GM13976 (cell line): ENCODE data around the gene SRSF10.
"Not testable (repeated sequence)": the region's sequence is repeated elsewhere in the genome, so short reads cannot be mapped to it uniquely, and the experiment has no call there.

ENCODE experiments used
- DNase-seq: peaks from one replicate; pipeline ENCODE4 v3.0.0; 2012; ENCODE audit warnings: low spot score
- CTCF ChIP-seq: IDR thresholded peaks from 2 replicates; pipeline ENCODE4 v1.5.1; 2012; ENCODE audit warnings: borderline replicate concordance, mild to moderate bottlenecking; ENCODE audit not compliant: insufficient read depth; ENCODE audit errors: extremely low read depth, missing control alignments, control extremely low read depth
- in situ Hi-C: fragments of 300-500 bp; cut with MboI; formaldehyde crosslinking; loops from one replicate; pipeline ENCODE4 v1.12.0; 2022; ENCODE audit warnings: low sequenced_read_pairs, mixed read lengths, inconsistent platforms; ENCODE audit not compliant: unreplicated experiment

SRSF10 gene

DNA sequence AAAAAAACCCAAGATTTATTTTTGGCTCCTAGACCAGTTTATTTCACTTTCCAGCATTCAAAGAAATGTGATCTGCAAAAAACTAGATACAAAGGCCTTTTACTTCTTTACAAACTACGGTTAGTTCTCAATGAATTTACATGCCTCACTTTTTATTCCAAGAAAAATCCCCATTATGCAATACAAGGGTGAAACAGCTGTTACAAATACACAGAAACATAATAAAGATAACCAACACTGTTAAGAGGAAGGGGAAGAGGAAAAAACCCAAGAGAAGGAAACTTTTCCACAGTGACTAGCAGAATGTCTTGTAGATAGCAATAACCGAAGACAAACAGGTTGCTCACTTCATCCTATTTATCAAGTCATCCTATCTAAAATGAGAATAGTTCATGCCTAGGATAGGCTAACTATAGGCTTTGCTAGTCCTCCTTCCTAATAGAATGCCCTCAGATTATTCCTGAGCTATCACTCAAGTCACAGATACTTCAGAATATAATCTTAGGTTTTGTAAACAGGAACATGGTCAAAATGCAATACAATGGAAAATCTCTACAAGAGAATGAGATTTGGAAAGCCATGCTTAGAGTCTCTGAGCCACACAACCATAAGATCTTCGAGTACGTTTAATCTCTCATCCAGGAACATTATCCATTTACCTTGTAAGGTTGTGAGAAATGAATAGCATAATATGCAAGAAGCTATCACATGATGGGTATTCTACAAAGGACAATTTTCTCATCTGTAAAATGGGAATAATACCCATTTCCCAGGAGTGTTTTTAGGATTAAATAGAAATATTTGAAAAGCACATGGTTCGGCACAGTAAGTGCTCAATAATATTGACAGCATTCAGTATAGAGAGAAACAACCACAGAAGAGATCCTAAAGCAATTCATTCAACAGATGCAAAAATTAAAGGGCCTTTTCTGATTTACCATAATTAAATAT is 15.1 kb downstream of the SRSF10 start:
- in situ Hi-C loops = no loop called here
- DNase-seq = no peak
- no peak for TF ChIP-seq CTCF

GRCh38 chr1:23964235-23964668 is 15.9 kb downstream of the SRSF10 start:
- DNase-seq = no peak
- TF ChIP-seq CTCF = no peak
- in situ Hi-C loops = no loop called here

DNA sequence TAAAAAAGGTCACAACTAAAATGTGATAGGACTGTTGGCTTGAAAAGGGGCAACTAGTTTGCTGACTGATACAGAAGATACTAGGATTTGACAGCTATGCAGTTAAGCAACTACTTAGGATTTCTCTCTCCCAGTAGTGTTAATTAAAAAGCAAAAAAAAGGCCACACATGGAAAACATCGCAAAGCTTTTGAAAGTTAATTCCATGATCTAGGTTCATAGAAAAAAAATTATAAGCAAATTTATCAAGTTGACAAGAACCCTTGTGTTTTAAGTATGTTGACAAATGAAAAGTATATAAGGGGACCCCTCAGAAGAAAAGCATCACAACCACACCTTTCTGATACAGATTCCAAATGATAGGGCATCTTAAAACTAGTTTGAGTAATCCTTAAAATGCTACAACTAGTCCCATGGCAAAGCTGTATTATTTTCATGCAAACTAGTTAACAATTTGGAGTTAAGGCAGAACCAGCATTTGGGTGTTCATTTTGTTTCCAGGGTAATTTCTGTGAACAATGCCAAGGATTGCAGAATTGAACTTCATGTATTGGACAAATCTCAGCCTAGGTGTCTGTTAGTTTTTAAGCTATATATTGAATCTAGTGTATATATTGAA is 16.4 kb downstream of the SRSF10 start:
- in situ Hi-C loops = no loop called here
- DNase-seq = no peak

DNA sequence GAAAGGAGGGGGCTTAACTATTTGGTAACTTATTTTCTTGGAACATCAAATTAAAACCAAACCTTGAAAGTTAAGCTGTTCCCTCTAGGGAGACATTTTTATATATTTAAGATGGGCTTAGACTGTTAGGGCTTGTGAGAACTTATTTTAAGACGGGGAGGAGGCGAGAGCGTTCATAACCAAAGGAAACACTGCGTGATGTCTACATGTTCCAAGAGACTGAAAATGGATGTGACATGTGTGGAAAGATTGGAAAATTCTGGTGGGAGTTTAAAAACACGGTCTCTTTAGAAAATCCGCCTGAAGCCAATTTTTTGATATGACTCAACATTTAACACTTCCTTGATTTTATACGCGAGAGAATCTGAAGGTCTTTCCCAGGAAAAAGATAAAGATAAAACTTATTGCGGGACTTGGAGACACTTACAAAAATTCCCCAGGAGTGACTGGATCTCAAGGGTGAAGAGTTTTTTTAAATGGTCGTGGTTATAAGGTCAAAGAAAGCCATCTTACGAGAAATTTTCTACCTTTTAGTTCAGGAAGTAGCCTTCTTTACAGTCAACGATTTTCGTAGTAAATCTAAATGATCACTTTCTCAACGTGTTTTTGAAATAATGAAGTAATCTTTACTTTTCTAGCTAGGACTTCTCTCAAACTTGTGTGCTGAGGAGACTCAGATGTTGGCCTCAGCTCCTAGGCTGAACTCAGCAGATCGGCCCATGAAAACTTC is 19.7 kb downstream of the SRSF10 start:
- in situ Hi-C loops = no loop called here
- no peak for TF ChIP-seq CTCF
- no peak for DNase-seq

More for the DNA sequence above, 16.4 kb downstream of the SRSF10 start:
- no peak for TF ChIP-seq CTCF

DNA sequence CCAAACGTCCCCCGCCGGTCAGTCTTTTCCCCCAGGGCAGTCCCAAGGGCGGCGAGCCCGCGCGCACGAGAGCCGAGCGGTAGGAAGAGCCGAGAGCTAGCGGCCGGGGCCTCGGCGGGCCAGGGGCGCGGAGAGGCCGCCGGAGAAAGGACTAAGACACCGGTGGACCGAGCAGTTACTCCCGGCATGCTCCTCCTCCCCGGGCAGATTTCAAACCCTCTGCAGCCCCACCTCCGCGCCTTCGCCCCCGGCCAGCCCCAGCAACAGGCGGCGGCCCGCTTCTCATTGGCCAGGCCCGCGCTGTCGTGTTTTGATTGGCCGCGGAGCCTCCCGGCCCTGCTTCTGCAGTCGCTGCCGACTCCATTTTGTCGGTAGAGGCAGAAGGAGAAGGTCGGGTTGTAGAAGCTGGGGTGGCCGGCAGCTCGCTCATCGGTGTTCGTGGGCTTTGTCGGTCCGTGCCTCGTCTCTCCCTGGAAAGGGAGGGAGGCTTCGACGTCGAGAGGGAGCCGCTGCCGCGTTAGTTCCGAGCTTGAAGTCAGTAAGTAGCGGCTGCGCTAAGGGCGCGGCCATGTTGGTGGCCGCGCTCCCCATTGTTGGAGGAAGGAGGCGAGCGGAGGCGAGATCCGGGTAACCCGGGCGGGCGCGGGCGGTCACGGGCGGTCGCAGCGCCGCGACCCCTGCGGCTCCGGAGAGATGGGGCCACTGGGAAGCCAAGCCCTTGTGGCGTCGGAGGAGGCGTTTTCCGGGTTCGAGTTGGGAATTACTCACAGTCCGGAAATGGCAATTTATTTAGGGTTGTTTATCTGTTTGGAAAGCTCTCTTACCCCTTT is 20.5 kb downstream of the SRSF10 start, which contains the start of gene PNRC2:
Gene PNRC2 (plus strand): TSS at position 368 of the 830 bp plus-strand sequence. CDS start 1,630 bp downstream, outside the sequence.
- DNase-seq = peak; percentile 97
- in situ Hi-C loops = no loop called here
- TF ChIP-seq CTCF = no peak

GRCh38 chr1:23958810-23959460 is 21.2 kb downstream of the SRSF10 start:
- in situ Hi-C loops = no loop called here
- TF ChIP-seq CTCF = peak; percentile 59
- peak; percentile 91 for DNase-seq

- DNase-seq, in situ Hi-C loops: not testable (repeated sequence)
Measured at GRCh38 chr1:23958040-23958809, 21.9 kb downstream of the SRSF10 start.
